ENCODE measurements around the gene IGFL1.
"Not testable (repeated sequence)": the region's sequence is repeated elsewhere in the genome, so short reads cannot be mapped to it uniquely, and the experiment has no call there.

IGFL1 gene

GRCh38 chr19:46202426-46202825 is 27.1 kb upstream of the IGFL1 start:
- DNase-seq (ENCODE audit: low read depth, low spot score): no peak

- DNase-seq (ENCODE audit: low read depth, low spot score): no peak
Observed at GRCh38 chr19:46202872-46203860, 26.4 kb upstream of the IGFL1 start.

GRCh38 chr19:46204008-46204407 is 25.5 kb upstream of the IGFL1 start:
- DNase-seq (ENCODE audit: low read depth, low spot score): no peak

- DNase-seq (ENCODE audit: low read depth, low spot score): no peak
Observed at GRCh38 chr19:46205183-46205984, 24.2 kb upstream of the IGFL1 start.

- DNase-seq (ENCODE audit: low read depth, low spot score): no peak
Observed at GRCh38 chr19:46206176-46206575, 23.4 kb upstream of the IGFL1 start.

- no peak for DNase-seq (ENCODE audit: low read depth, low spot score)
Observed at GRCh38 chr19:46206682-46207081, 22.9 kb upstream of the IGFL1 start.

- DNase-seq (ENCODE audit: low read depth, low spot score): not testable (repeated sequence)
Observed at GRCh38 chr19:46207858-46208257, 21.7 kb upstream of the IGFL1 start.

- no peak for DNase-seq (ENCODE audit: low read depth, low spot score)
Observed at GRCh38 chr19:46209051-46209450, 20.5 kb upstream of the IGFL1 start.

- no peak for DNase-seq (ENCODE audit: low read depth, low spot score)
Observed at GRCh38 chr19:46209472-46209871, 20.1 kb upstream of the IGFL1 start.

- DNase-seq (ENCODE audit: low read depth, low spot score): no peak
Observed at GRCh38 chr19:46210669-46211068, 18.9 kb upstream of the IGFL1 start.

GRCh38 chr19:46211201-46211881 is 18.2 kb upstream of the IGFL1 start:
- DNase-seq (ENCODE audit: low read depth, low spot score): no peak

- DNase-seq (ENCODE audit: low read depth, low spot score): not testable (repeated sequence)
Observed at GRCh38 chr19:46212592-46212991, 16.9 kb upstream of the IGFL1 start.

GRCh38 chr19:46213156-46213555 is 16.4 kb upstream of the IGFL1 start:
- no peak for DNase-seq (ENCODE audit: low read depth, low spot score)

- no peak for DNase-seq (ENCODE audit: low read depth, low spot score)
Observed at GRCh38 chr19:46213806-46214205, 15.7 kb upstream of the IGFL1 start.

GRCh38 chr19:46216612-46217011 is 12.9 kb upstream of the IGFL1 start:
- DNase-seq (ENCODE audit: low read depth, low spot score): no peak

- DNase-seq (ENCODE audit: low read depth, low spot score): no peak
Observed at GRCh38 chr19:46217476-46217875, 12.1 kb upstream of the IGFL1 start.

- no peak for DNase-seq (ENCODE audit: low read depth, low spot score)
Observed at GRCh38 chr19:46218160-46218559, 11.4 kb upstream of the IGFL1 start.

GRCh38 chr19:46220038-46220615 is 9.4 kb upstream of the IGFL1 start:
- DNase-seq (ENCODE audit: low read depth, low spot score): no peak

GRCh38 chr19:46221152-46221551 is 8.4 kb upstream of the IGFL1 start:
- no peak for DNase-seq (ENCODE audit: low read depth, low spot score)

GRCh38 chr19:46221981-46222610 is 7.4 kb upstream of the IGFL1 start:
- DNase-seq (ENCODE audit: low read depth, low spot score): no peak

- not testable (repeated sequence) for DNase-seq (ENCODE audit: low read depth, low spot score)
Observed at GRCh38 chr19:46223787-46224186, 5.8 kb upstream of the IGFL1 start.
